ENCODE measurements around the gene VAT1L.

VAT1L gene

GRCh38 chr16:77833921-77834634 is 45.7 kb downstream of the VAT1L start:
- TF ChIP-seq, protein P1, sequence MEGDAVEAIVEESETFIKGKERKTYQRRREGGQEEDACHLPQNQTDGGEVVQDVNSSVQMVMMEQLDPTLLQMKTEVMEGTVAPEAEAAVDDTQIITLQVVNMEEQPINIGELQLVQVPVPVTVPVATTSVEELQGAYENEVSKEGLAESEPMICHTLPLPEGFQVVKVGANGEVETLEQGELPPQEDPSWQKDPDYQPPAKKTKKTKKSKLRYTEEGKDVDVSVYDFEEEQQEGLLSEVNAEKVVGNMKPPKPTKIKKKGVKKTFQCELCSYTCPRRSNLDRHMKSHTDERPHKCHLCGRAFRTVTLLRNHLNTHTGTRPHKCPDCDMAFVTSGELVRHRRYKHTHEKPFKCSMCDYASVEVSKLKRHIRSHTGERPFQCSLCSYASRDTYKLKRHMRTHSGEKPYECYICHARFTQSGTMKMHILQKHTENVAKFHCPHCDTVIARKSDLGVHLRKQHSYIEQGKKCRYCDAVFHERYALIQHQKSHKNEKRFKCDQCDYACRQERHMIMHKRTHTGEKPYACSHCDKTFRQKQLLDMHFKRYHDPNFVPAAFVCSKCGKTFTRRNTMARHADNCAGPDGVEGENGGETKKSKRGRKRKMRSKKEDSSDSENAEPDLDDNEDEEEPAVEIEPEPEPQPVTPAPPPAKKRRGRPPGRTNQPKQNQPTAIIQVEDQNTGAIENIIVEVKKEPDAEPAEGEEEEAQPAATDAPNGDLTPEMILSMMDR (IDR thresholded peaks at IDR 0.05) = no peak
- TF ChIP-seq ZFX (IDR thresholded peaks at IDR 0.05; ENCODE audit: borderline replicate concordance) = no peak
- H3K27ac ChIP-seq = no peak overlapping the region

DNA sequence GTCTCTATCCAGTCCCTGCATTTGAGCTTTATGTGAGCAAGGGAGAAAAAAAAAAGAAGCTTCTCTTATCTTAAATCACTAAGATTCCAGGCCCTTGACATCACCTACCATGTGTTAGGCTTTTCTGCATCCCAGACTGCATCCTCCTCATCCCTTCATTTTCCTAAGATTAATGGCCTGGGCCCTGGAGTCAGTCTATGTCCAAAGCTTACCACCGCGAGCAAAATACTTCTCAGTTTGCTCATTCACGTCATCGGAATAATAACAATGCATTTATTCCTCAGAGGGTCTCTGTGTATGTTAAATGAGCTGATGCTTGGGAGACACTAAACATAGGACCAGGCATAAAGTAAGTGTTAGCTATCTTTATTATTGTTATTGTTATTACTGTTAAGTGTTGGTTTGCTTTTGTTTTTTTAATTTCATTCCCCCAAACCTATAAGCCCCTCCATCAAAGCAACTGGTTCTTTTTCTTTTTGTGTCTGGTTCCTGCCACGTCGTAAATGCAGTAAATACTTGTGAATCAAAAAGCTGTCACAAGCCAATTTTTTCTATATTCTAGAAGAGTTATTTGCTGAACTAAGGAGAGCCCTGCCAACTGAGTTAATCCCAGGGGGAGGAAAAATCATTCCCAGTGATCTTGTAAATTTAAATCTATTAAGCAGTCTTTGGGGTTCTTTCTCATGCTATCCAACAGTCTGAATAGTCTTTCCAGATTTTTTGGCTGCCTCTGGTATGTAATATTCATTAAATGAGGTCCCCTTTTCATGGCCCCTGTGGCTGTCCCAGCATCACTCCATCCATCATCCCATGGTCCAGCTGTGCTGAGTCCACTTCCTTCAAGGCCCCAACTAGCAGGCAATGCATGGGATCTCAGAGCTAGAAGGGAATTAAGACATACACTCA is 46.5 kb downstream of the VAT1L start:
- no peak overlapping the region for H3K27ac ChIP-seq
- TF ChIP-seq, protein P1 (IDR thresholded peaks at IDR 0.05) = no peak
- TF ChIP-seq ZFX (IDR thresholded peaks at IDR 0.05; ENCODE audit: borderline replicate concordance) = no peak

DNA sequence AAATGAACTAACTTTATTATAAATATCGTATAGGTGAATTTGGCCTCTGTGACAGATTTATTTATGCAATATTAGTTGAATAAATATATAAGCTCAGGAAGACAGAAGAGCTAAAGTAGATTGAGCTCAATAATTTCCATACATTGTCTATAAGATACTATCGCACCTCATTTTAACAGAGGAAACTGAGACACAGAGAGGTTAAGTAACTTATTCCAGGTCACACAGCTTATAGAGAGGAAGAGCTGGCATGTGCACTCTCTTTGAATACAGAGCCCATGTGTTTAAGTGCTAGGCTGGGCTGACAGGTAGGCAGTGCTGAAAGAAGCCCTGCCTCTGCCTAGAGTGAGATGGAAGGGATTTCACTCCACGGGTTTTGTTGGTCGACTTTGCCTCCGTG is 48.4 kb downstream of the VAT1L start:
- TF ChIP-seq ZFX (IDR thresholded peaks at IDR 0.05; ENCODE audit: borderline replicate concordance) = no peak
- TF ChIP-seq, protein P1 (IDR thresholded peaks at IDR 0.05) = no peak

DNA sequence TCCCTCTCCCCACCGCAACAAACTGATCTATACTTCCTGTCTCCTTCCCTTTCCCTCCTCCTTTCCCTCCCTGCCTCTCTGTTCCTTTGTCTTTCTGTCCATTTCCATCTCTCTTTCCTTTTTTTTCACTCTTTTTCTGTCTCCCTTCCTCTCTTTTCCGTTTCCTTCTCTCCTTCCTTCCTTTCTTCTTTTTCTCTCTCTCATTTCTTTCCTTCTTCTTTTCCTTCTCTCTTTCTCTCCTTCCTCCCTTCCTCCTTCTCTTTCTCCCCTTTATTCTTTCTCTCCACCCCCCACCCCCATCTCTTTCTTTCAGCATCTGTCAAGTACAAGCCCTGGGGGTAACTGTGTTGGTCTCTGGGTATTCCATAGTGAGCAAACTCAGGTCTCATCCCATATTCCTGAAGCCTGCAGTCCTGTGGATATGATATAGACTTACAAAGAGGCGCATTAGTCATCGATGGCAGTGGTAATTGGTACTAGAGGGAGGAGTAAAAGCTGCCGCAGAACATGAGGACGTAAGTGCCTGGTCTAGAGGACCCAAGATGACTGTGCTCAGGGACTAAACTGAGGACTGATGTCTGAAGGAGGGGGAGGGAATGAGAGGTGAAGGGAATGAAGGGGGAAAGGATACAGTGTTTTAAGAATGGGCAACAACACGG is 50.4 kb downstream of the VAT1L start:
- no peak overlapping the region for H3K27ac ChIP-seq
- no peak for TF ChIP-seq ZFX (IDR thresholded peaks at IDR 0.05; ENCODE audit: borderline replicate concordance)
- TF ChIP-seq, protein P1 (IDR thresholded peaks at IDR 0.05) = no peak

More for the DNA sequence above, 48.4 kb downstream of the VAT1L start:
- no peak overlapping the region for H3K27ac ChIP-seq

GRCh38 chr16:77840093-77840492 is 51.7 kb downstream of the VAT1L start:
- no peak for TF ChIP-seq ZFX (IDR thresholded peaks at IDR 0.05; ENCODE audit: borderline replicate concordance)
- TF ChIP-seq, protein P1 (IDR thresholded peaks at IDR 0.05) = no peak
- H3K27ac ChIP-seq = no peak overlapping the region

- no peak overlapping the region for H3K27ac ChIP-seq
- TF ChIP-seq, protein P1 (IDR thresholded peaks at IDR 0.05) = no peak
- TF ChIP-seq ZFX (IDR thresholded peaks at IDR 0.05; ENCODE audit: borderline replicate concordance) = no peak
Observed at GRCh38 chr16:77840673-77841501, 52.5 kb downstream of the VAT1L start.

Measured in 22Rv1 (cell line).